H1 (cell line): ENCODE data around the gene RNU7-1. TPM values are rescaled to one million over a fixed set of nuclear protein-coding genes. Genes with fewer than 3 reads are reported as not detected.
A peak's percentile ranks its signal among the peaks of the same experiment; 100 is the strongest.

Source experiments
- CTCF ChIA-PET: fragments of 300-600 bp; sonication (Branson Sonifier 250); formaldehyde crosslinking; loops from one replicate; lab custom pipeline; 2021; ENCODE audit not compliant: partially characterized antibody; lab: Charles Lee
- POLR2A ChIA-PET: fragments of 300-600 bp; sonication (Branson Sonifier 250); formaldehyde crosslinking; loops from one replicate; lab custom pipeline; 2021; ENCODE audit warnings: inconsistent platforms; ENCODE audit not compliant: partially characterized antibody; lab: Charles Lee
- DNase-seq, 2 experiments: peaks; one replicate each; pipeline versions ENCODE4 v3.0.0 to v3.0.0-alpha.2; 2010 to 2022; ENCODE audit warnings: low spot score in 2 of 2, low read depth in 1 of 2, mixed read lengths in 1 of 2
- FAIRE-seq: peaks from 2 replicates; lab custom pipeline; 2011; peaks lifted over from hg19 to GRCh38; lab: Jason Lieb, UNC
- H2AFZ ChIP-seq: 2 replicates; pipeline ENCODE4 v1.8.1; 2012; ENCODE audit warnings: low read length, inconsistent platforms
- H2AK5ac ChIP-seq: 2 replicates; pipeline ENCODE4 v1.6.1; 2013; ENCODE audit warnings: low read depth, low read length
- H2BK120ac ChIP-seq: replicated peaks from 2 replicates; pipeline ENCODE3; 2013; ENCODE audit warnings: low read depth, low read length, inconsistent platforms
- H2BK12ac ChIP-seq: 2 replicates; pipeline ENCODE4 v1.6.1; 2013; ENCODE audit warnings: low read depth, low read length
- H2BK15ac ChIP-seq: 2 replicates; pipeline ENCODE4 v1.6.1; 2013; ENCODE audit warnings: low read length
- H2BK20ac ChIP-seq: 2 replicates; pipeline ENCODE4 v1.6.1; 2013; ENCODE audit warnings: low read length
- H2BK5ac ChIP-seq: 2 replicates; pipeline ENCODE4 v1.6.1; 2013; ENCODE audit warnings: low read depth, low read length
- H3K14ac ChIP-seq: 2 replicates; pipeline ENCODE4 v1.6.1; 2013; ENCODE audit warnings: inconsistent platforms; ENCODE audit not compliant: insufficient read length
- H3K18ac ChIP-seq: 2 replicates; pipeline ENCODE4 v1.6.1; 2013; ENCODE audit warnings: low read length; ENCODE audit errors: extremely low read depth
- H3K23ac ChIP-seq: 2 replicates; pipeline ENCODE4 v1.6.1; 2013; ENCODE audit warnings: inconsistent platforms; ENCODE audit not compliant: insufficient read length
- H3K23me2 ChIP-seq: 2 replicates; pipeline ENCODE4 v1.6.1; 2013; ENCODE audit warnings: low read depth, low read length
- H3K27ac ChIP-seq: 2 replicates; pipeline ENCODE4 v1.6.1; 2011; ENCODE audit warnings: low read depth, low read length, inconsistent platforms
- H3K27me3 ChIP-seq, 4 experiments: replicated peaks in 1 of 4; 1 replicate in 1 of 4; 2 replicates in 3 of 4; pipeline versions ENCODE4 v1.6.1 to v1.8.1; 2011 to 2013; ENCODE audit warnings: low read length in 3 of 4, mild to moderate bottlenecking in 3 of 4, inconsistent platforms in 2 of 4, mixed read lengths in 2 of 4, moderate library complexity in 1 of 4; ENCODE audit not compliant: control insufficient read depth in 3 of 4, insufficient read depth in 3 of 4; ENCODE audit errors: extremely low read depth in 1 of 4
- H3K36me3 ChIP-seq, 4 experiments: 2 replicates each; pipeline versions ENCODE4 v1.6.1 to v1.8.1; 2011 to 2013; ENCODE audit warnings: mild to moderate bottlenecking in 4 of 4, low read length in 3 of 4, moderate library complexity in 2 of 4, control low read depth in 1 of 4, inconsistent platforms in 1 of 4; ENCODE audit not compliant: insufficient read depth in 4 of 4, control insufficient read depth in 2 of 4
- H3K4ac ChIP-seq: replicated peaks from 2 replicates; pipeline ENCODE3; 2013; ENCODE audit warnings: low read length, low read depth, mixed read lengths, inconsistent platforms; ENCODE audit not compliant: insufficient read length
- H3K4me1 ChIP-seq, 4 experiments: replicated peaks in 1 of 4; 1 replicate in 1 of 4; 2 replicates in 3 of 4; pipeline versions ENCODE4 v1.6.1 to v1.8.1; 2011 to 2013; ENCODE audit warnings: low read length in 3 of 4, inconsistent platforms in 2 of 4, mixed read lengths in 1 of 4; ENCODE audit not compliant: insufficient read depth in 4 of 4, control insufficient read depth in 3 of 4
- H3K4me2 ChIP-seq, 2 experiments: 2 replicates each; pipeline versions ENCODE4 v1.6.1 to v1.8.1; 2011 to 2013; ENCODE audit warnings: low read depth in 2 of 2, low read length in 2 of 2, control low read depth in 1 of 2, inconsistent platforms in 1 of 2, mild to moderate bottlenecking in 1 of 2; ENCODE audit not compliant: insufficient read depth in 1 of 2
- H3K4me3 ChIP-seq, 4 experiments: fragments of 200-600, 300-600 bp in 1 of 4; sonication (generic), shearing (Covaris generic), sonication (Bioruptor Twin) in 1 of 4; 2 replicates each; pipeline versions ENCODE4 v1.5.1 to v1.8.1; 2011 to 2016; ENCODE audit warnings: low read length in 4 of 4, low read depth in 3 of 4, control low read depth in 2 of 4, inconsistent platforms in 2 of 4, mild to moderate bottlenecking in 2 of 4, mixed read lengths in 1 of 4, moderate library complexity in 1 of 4; ENCODE audit not compliant: insufficient read depth in 2 of 4; ENCODE audit errors: extremely low read depth in 1 of 4
- H3K56ac ChIP-seq: replicated peaks from 2 replicates; pipeline ENCODE3; 2013; ENCODE audit warnings: low read depth, mild to moderate bottlenecking, mixed read lengths, low read length, inconsistent platforms; ENCODE audit not compliant: insufficient read length
- H3K79me1 ChIP-seq: 2 replicates; pipeline ENCODE4 v1.6.1; 2013; ENCODE audit warnings: low read depth, low read length, control low read depth
- H3K79me2 ChIP-seq, 2 experiments: 2 replicates each; pipeline versions ENCODE4 v1.6.1 to v1.8.1; 2012 to 2013; ENCODE audit warnings: low read length in 2 of 2, mild to moderate bottlenecking in 2 of 2, inconsistent platforms in 1 of 2; ENCODE audit not compliant: insufficient read depth in 2 of 2, control insufficient read depth in 1 of 2
- H3K9ac ChIP-seq, 4 experiments: replicated peaks in 1 of 4; 1 replicate in 1 of 4; 2 replicates in 3 of 4; pipeline versions ENCODE4 v1.6.1 to v1.8.1; 2011 to 2013; ENCODE audit warnings: low read depth in 3 of 4, low read length in 3 of 4, control low read depth in 2 of 4, mild to moderate bottlenecking in 2 of 4, moderate library complexity in 2 of 4, inconsistent platforms in 1 of 4; ENCODE audit errors: extremely low read depth in 1 of 4
- H3K9me3 ChIP-seq, 2 experiments: 2 replicates each; pipeline versions ENCODE4 v1.6.1 to v1.8.1; 2012 to 2013; ENCODE audit warnings: mild to moderate bottlenecking in 2 of 2, moderate library complexity in 2 of 2, control low read depth in 1 of 2, inconsistent platforms in 1 of 2, low read depth in 1 of 2, low read length in 1 of 2, mixed read lengths in 1 of 2; ENCODE audit not compliant: insufficient read depth in 2 of 2
- H4K20me1 ChIP-seq, 2 experiments: replicated peaks in 1 of 2; 2 replicates each; pipeline versions ENCODE3 to v1.8.1; 2011 to 2013; ENCODE audit warnings: inconsistent platforms in 2 of 2, low read length in 2 of 2, mild to moderate bottlenecking in 1 of 2; ENCODE audit not compliant: insufficient read depth in 2 of 2, control insufficient read depth in 1 of 2
- H4K5ac ChIP-seq: 2 replicates; pipeline ENCODE4 v1.6.1; 2013; ENCODE audit warnings: low read length, low read depth, mixed read lengths, inconsistent platforms; ENCODE audit not compliant: insufficient read length
- H4K8ac ChIP-seq: 2 replicates; pipeline ENCODE4 v1.8.0; 2013; ENCODE audit warnings: mild to moderate bottlenecking, moderate library complexity, low read length, inconsistent platforms; ENCODE audit not compliant: insufficient read depth; ENCODE audit errors: extremely low read depth
- H4K91ac ChIP-seq: replicated peaks from 2 replicates; pipeline ENCODE3; 2013; ENCODE audit warnings: low read length, mixed read lengths, inconsistent platforms; ENCODE audit not compliant: insufficient read length
- CTCF ChIP-seq, 3 experiments: IDR thresholded peaks; 1 replicate in 2 of 3; 2 replicates in 1 of 3; pipeline versions ENCODE4 v1.5.1 to v1.6.1; 2011; ENCODE audit warnings: low read length in 3 of 3, mild to moderate bottlenecking in 3 of 3, inconsistent platforms in 2 of 3, low read depth in 1 of 3, moderate library complexity in 1 of 3; ENCODE audit not compliant: insufficient read depth in 1 of 3; ENCODE audit errors: control extremely low read depth in 1 of 3
- E2F6 ChIP-seq: IDR thresholded peaks from 2 replicates; pipeline ENCODE4 v1.6.1; 2012; ENCODE audit warnings: inconsistent platforms
- MAX ChIP-seq: IDR thresholded peaks from 2 replicates; pipeline ENCODE4 v1.6.1; 2012; ENCODE audit warnings: inconsistent platforms
- SIN3A ChIP-seq, 2 experiments: IDR thresholded peaks in 1 of 2; conservative IDR thresholded peaks in 1 of 2; 2 replicates each; pipeline ENCODE4 v1.6.1; 2011 to 2012; ENCODE audit warnings: low read length in 2 of 2, improper control_type of control experiment in 1 of 2, low read depth in 1 of 2, mild to moderate bottlenecking in 1 of 2
- SP4 ChIP-seq: IDR thresholded peaks from 2 replicates; pipeline ENCODE4 v1.6.1; 2012; ENCODE audit warnings: low read length, inconsistent platforms
- TBP ChIP-seq: IDR thresholded peaks from 2 replicates; pipeline ENCODE4 v1.6.1; 2011; ENCODE audit warnings: low read depth, low read length, improper control_type of control experiment
- WGBS, 2 experiments: shearing (Covaris generic) in 1 of 2; methylation state at CpG; one replicate each; pipeline versions ENCODE4 v1.1.6 to v1.1.7; 2013 to 2015; ENCODE audit warnings: low lambda C conversion rate in 2 of 2, mixed read lengths in 2 of 2, inconsistent platforms in 1 of 2, low coverage in 1 of 2, missing lambda C conversion rate in 1 of 2; ENCODE audit not compliant: insufficient replicate concordance in 2 of 2, insufficient coverage in 1 of 2, insufficient read length in 1 of 2; ENCODE audit errors: extremely low coverage in 1 of 2, missing lambda C conversion rate in 1 of 2; 5-methylcytosine and 5-hydroxymethylcytosine counted together
- polyA plus RNA-seq, 7 experiments: library from polyadenylated mRNA; depleted of rRNA in 3 of 7; stranded (reverse) in 5 of 7; unstranded in 2 of 7; fragments of >200 nt in 5 of 7; fragments of 200-250 nt in 2 of 7; gene quantifications; 1 replicate in 5 of 7; 2 replicates in 1 of 7; 4 replicates in 1 of 7; pipeline versions ENCODE4 v1.2.1 to v1.2.3, GENCODE V29; 2011 to 2013; ENCODE audit warnings: missing spikeins in 2 of 7, mixed read lengths in 2 of 7
- total RNA-seq: library from RNA; stranded (reverse); fragmentation: NEBNext Ultra II Directional; extraction: Animal tissue kit (Norgen Biotek cat#: 25700); gene quantifications from 2 replicates; pipeline ENCODE4 v1.2.1, GENCODE V29; 2021

The RNU7-1 gene
- total and polyA plus RNA-seq, 2 of the 8 experiments (the other 6 are each of a cell fraction or from before 2014, with no cell fraction given), result not detected

GRCh38 chr12:6963016-6963731, 19.6 kb downstream of the RNU7-1 start:
- H3K4me1 ChIP-seq, result peaks cover 12 to 39% (median 30%) of the 10 kb centered on the region in 4 experiments
- peak overlapping the region; percentile 82 for H3K27ac ChIP-seq
- H3K79me2 ChIP-seq, result peaks cover 0 to 17% of the 10 kb centered on the region in 2 experiments; a peak in 2 of 4 replicates
- peak in 1 of 2 experiments; percentile 91 for DNase-seq
- no peak overlapping the region for H3K14ac ChIP-seq
- H2BK20ac ChIP-seq, result no peak overlapping the region
- no peak overlapping the region for H3K23ac ChIP-seq
- H4K20me1 ChIP-seq, result peaks cover under 1% of the 10 kb centered on the region in 2 experiments
- H3K23me2 ChIP-seq, result peaks cover 16% of the 10 kb centered on the region; the same call in 1 of the 2 replicates
- H3K9ac ChIP-seq, result peak overlapping the region; percentile 70 to 91 (median 81)
- H3K36me3 ChIP-seq, result peaks cover 21 to 33% (median 23%) of the 10 kb centered on the region in 4 experiments
- H3K79me1 ChIP-seq, result no peaks in the 10 kb centered on the region
- peak overlapping the region; percentile 97 for H2BK5ac ChIP-seq
- H3K18ac ChIP-seq, result peak overlapping the region; percentile 92
- no peak overlapping the region for H4K8ac ChIP-seq
- H2AFZ ChIP-seq, result no peak overlapping the region
- no peaks in the 10 kb centered on the region for H3K9me3 ChIP-seq
- H3K4me3 ChIP-seq, result peak overlapping the region; percentile 68 to 90 (median 82)
- 2% methylated on average over 19 of the region's 32 CpGs; no CpG with 5 or more reads in 1 of the 2 experiments for WGBS, 2 experiments
- H2BK120ac ChIP-seq, result no peak overlapping the region
- H3K56ac ChIP-seq, result peak overlapping the region; percentile 86
- H2BK12ac ChIP-seq, result peak overlapping the region; percentile 80; the same call in 1 of the 2 replicates
- H2BK15ac ChIP-seq, result peak overlapping the region; percentile 88; the same call in 1 of the 2 replicates
- no peaks in the 10 kb centered on the region for H3K27me3 ChIP-seq
- H4K5ac ChIP-seq, result peak overlapping the region; percentile 42
- ChIA-PET CTCF (interaction anchor here (0.7 to 12.2 kb wide), 28 partner anchors 11 to 226 kb away, joined by 3 to 277 read pairs (median 4); partner anchors contain the start of genes C12orf57, C1R, PTPN6 and RNU7-1), POLR2A (interaction anchor here (0.7 to 44.0 kb wide), 12 partner anchors 6 to 200 kb away, joined by 3 to 1596 read pairs (median 6); partner anchors contain the start of genes ATN1, C12orf57, C1RL and CDCA3)
- H3K4ac ChIP-seq, result peak overlapping the region; percentile 80
- FAIRE-seq, result no peak
- peak overlapping the region; percentile 57 for H4K91ac ChIP-seq
- H2AK5ac ChIP-seq, result no peak overlapping the region; the same call in none of the 2 replicates
- H3K4me2 ChIP-seq, result peak overlapping the region; percentile 66 to 93
- TF ChIP-seq E2F6 (0 out of 2 replicates have a peak, but pooled peaks have one; percentile 30), SIN3A (conservative IDR thresholded peaks at IDR 0.05 in 1 of 2, IDR thresholded peaks at IDR 0.05 in 1 of 2; ENCODE audit: low read depth in 1 of 2, low read length in 2 of 2) (peak; percentile 58 to 76; a peak in 2 of 4 replicates), SP4 (0 out of 2 replicates have a peak, but pooled peaks have one; percentile 48), CTCF (IDR thresholded peaks at IDR 0.05; ENCODE audit: control extremely low read depth in 1 of 3, insufficient read depth in 1 of 3, low read depth in 1 of 3, low read length in 3 of 3) (peak in 1 of 3 experiments; percentile 10; a peak in 1 of 4 replicates), MAX (peak; percentile 51; the same call in 1 of the 2 replicates), TBP (0 out of 2 replicates have a peak, but pooled peaks have one; percentile 12)
